WTC11 (cell line): ENCODE data around the gene ARID3B. TPM values are rescaled to one million over a fixed set of nuclear protein-coding genes. Genes with fewer than 3 reads are reported as not detected.
A peak's percentile ranks its signal among the peaks of the same experiment; 100 is the strongest.

Source experiments
- ATAC-seq: fragments of 200-7000 bp; cut with Tn5 transposase; 2 replicates; pipeline ENCODE4 v1.10.0; 2021; ENCODE audit warnings: mild to moderate bottlenecking, moderate library complexity
- CTCF ChIA-PET: fragments of 300-600 bp; sonication (Branson Sonifier 250); formaldehyde crosslinking; loops from one replicate; lab custom pipeline; 2021; ENCODE audit warnings: antibody characterized with exemption; lab: Charles Lee
- POLR2A ChIA-PET: fragments of 350-600 bp; sonication (Branson Sonifier 250); formaldehyde crosslinking; loops from one replicate; lab custom pipeline; 2021; ENCODE audit warnings: antibody characterized with exemption; lab: Charles Lee
- DNase-seq: peaks from one replicate; pipeline ENCODE4 v3.0.0; 2021; ENCODE audit warnings: low spot score
- H3K27ac Mint-ChIP-seq: 2 replicates; pipeline ENCODE4 v1.8.0; 2021; ENCODE audit warnings: mixed read lengths
- H3K27me3 Mint-ChIP-seq: 2 replicates; pipeline ENCODE4 v1.8.0; 2021; ENCODE audit warnings: low read depth, mild to moderate bottlenecking, moderate library complexity, mixed read lengths
- H3K36me3 Mint-ChIP-seq: 2 replicates; pipeline ENCODE4 v1.8.0; 2021; ENCODE audit warnings: mixed read lengths
- H3K4me1 Mint-ChIP-seq: 2 replicates; pipeline ENCODE4 v1.8.0; 2022; ENCODE audit warnings: mixed read lengths
- H3K4me3 Mint-ChIP-seq: 2 replicates; pipeline ENCODE4 v1.8.0; 2021; ENCODE audit warnings: mild to moderate bottlenecking, moderate library complexity, mixed read lengths
- H3K9me3 Mint-ChIP-seq: 2 replicates; pipeline ENCODE4 v1.8.0; 2021; ENCODE audit warnings: mixed read lengths
- AFF4 ChIP-seq: sonication (generic); formaldehyde crosslinking; IDR thresholded peaks from 2 replicates; pipeline ENCODE4 v1.8.1; 2023; ENCODE audit warnings: mild to moderate bottlenecking, missing genetic modification reagents, borderline replicate concordance
- AR ChIP-seq: fragments of 250-450 bp; sonication (Bioruptor Pico); IDR thresholded peaks from 2 replicates; pipeline ENCODE4 v1.9.0; 2021; ENCODE audit warnings: mild to moderate bottlenecking
- ATF1 ChIP-seq: sonication (generic); formaldehyde crosslinking; IDR thresholded peaks from 2 replicates; pipeline ENCODE4 v1.8.1; 2023; ENCODE audit warnings: mild to moderate bottlenecking, moderate library complexity, missing genetic modification reagents
- CREB1 ChIP-seq: sonication (generic); formaldehyde crosslinking; IDR thresholded peaks from 2 replicates; pipeline ENCODE4 v1.8.0; 2023; ENCODE audit warnings: mild to moderate bottlenecking, missing genetic modification reagents
- FOXJ3 ChIP-seq: sonication (generic); formaldehyde crosslinking; IDR thresholded peaks from 2 replicates; pipeline ENCODE4 v1.9.0; 2021; ENCODE audit warnings: missing genetic modification reagents, mild to moderate bottlenecking, borderline replicate concordance
- FOXK1 ChIP-seq: sonication (generic); formaldehyde crosslinking; IDR thresholded peaks from 2 replicates; pipeline ENCODE4 v1.8.0; 2022; ENCODE audit warnings: mild to moderate bottlenecking, moderate library complexity, missing genetic modification reagents
- GTF2I ChIP-seq: fragments of 250-450 bp; sonication (Bioruptor Pico); conservative IDR thresholded peaks from 2 replicates; pipeline ENCODE4 v1.4.0; 2021; ENCODE audit warnings: mild to moderate bottlenecking
- JUN ChIP-seq: sonication (generic); formaldehyde crosslinking; IDR thresholded peaks from 2 replicates; pipeline ENCODE4 v1.8.0; 2023; ENCODE audit warnings: mild to moderate bottlenecking, missing genetic modification reagents
- MAX ChIP-seq: sonication (generic); formaldehyde crosslinking; IDR thresholded peaks from 2 replicates; pipeline ENCODE4 v1.8.0; 2022; ENCODE audit warnings: mild to moderate bottlenecking, missing genetic modification reagents
- NFE2L1 ChIP-seq: sonication (generic); formaldehyde crosslinking; IDR thresholded peaks from 2 replicates; pipeline ENCODE4 v1.8.1; 2023; ENCODE audit warnings: missing genetic modification reagents
- NFYB ChIP-seq: sonication (generic); formaldehyde crosslinking; conservative IDR thresholded peaks from 2 replicates; pipeline ENCODE4 v1.8.0; 2022; ENCODE audit warnings: low read depth, missing genetic modification reagents
- TCF7 ChIP-seq: sonication (generic); formaldehyde crosslinking; IDR thresholded peaks from 2 replicates; pipeline ENCODE4 v1.8.0; 2022; ENCODE audit warnings: mild to moderate bottlenecking, low read depth, missing genetic modification reagents, moderate library complexity
- TP53 ChIP-seq: sonication (generic); formaldehyde crosslinking; IDR thresholded peaks from 2 replicates; pipeline ENCODE4 v1.8.1; 2023; ENCODE audit warnings: mild to moderate bottlenecking, missing genetic modification reagents
- ZNF138 ChIP-seq: sonication (generic); formaldehyde crosslinking; conservative IDR thresholded peaks from 2 replicates; pipeline ENCODE4 v1.8.1; 2022; ENCODE audit warnings: mild to moderate bottlenecking, moderate library complexity, missing genetic modification reagents
- ZNF219 ChIP-seq: sonication (generic); formaldehyde crosslinking; IDR thresholded peaks from 2 replicates; pipeline ENCODE4 v1.8.0; 2023; ENCODE audit warnings: missing genetic modification reagents, mild to moderate bottlenecking, borderline replicate concordance
- ZNF232 ChIP-seq: sonication (generic); formaldehyde crosslinking; IDR thresholded peaks from 2 replicates; pipeline ENCODE4 v1.8.0; 2022; ENCODE audit warnings: mild to moderate bottlenecking, missing genetic modification reagents
- ZNF671 ChIP-seq: fragments of 250-450 bp; sonication (Bioruptor Pico); IDR thresholded peaks from 2 replicates; pipeline ENCODE4 v1.8.0; 2021; ENCODE audit warnings: mild to moderate bottlenecking
- ZSCAN18 ChIP-seq: fragments of 250-450 bp; sonication (Bioruptor Pico); IDR thresholded peaks from 2 replicates; pipeline ENCODE4 v2.1.2; 2022; ENCODE audit warnings: mild to moderate bottlenecking, moderate library complexity
- total RNA-seq: library from RNA; stranded (reverse); gene quantifications from 3 replicates; pipeline ENCODE4 v1.2.3, GENCODE V29; 2021
- TF ChIP-seq, protein P1 (sequence below): sonication (generic); formaldehyde crosslinking; IDR thresholded peaks from 2 replicates; pipeline ENCODE4 v1.8.1; 2023; ENCODE audit warnings: mild to moderate bottlenecking, moderate library complexity, missing genetic modification reagents

The ARID3B gene
- total RNA-seq, 1 experiment from 2014 or later, result 133 TPM

DNA sequence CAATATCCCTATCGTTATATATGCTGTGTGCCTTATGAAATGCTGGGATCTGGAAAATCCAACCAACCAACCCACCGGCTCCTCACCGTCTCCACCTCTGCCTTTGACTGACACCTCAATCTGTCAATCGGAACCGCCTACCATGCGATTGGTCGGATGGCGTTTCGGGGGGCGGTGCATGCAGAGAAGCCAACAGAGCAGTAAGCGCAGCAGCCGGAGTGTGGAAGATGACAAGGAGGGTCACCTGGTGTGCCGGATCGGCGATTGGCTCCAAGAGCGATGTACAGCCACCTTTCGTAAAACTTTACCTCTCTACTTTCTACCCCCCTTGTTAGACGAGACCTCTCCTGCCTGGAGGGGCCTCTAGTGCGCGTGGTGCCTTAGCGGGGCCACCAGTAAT is 80.9 kb downstream of the ARID3B start:
- Mint-ChIP-seq H3K36me3 (peaks cover 69% of the 10 kb centered on the region), H3K4me1 (peaks cover 16% of the 10 kb centered on the region), H3K27ac (peak overlapping the region; percentile 95), H3K27me3 (no peaks in the 10 kb centered on the region), H3K4me3 (no peak overlapping the region), H3K9me3 (no peaks in the 10 kb centered on the region)
- ATAC-seq, result peak; percentile 66
- ChIA-PET POLR2A (interaction anchor here (1.2 kb wide), 1 partner anchor 138 kb away, joined by 3 read pairs; no protein-coding TSS in a partner anchor), CTCF (interaction anchor here (0.7 to 6.5 kb wide), 19 partner anchors 11 to 336 kb away, joined by 3 to 87 read pairs (median 6); partner anchors contain the start of genes ARID3B, CYP1A1, FAM219B and MPI)
- DNase-seq, result peak; percentile 76
- peak; percentile 67 for TF ChIP-seq NFYB (CRISPR knock-in tag)
- no peak for TF ChIP-seq TCF7

DNA sequence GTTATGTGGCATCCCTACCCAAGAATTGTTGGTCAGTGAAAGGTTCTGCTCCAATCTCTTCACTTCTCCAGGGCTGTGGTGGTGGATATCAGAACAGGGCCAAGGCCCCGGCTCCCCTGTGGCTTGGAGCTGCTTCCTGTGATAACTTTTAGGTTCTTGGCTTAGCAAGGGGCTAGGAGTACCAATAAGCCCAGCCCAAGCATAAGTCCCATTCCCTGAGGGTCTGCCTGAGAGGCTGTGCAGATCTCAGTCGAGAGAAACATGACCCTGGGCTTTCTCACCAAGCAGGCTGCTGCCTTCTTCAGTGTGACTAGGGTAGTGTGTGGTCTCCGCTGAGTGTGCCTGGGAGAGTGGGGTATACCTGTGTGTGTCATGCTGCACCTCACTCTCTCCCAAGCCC is 81.7 kb downstream of the ARID3B start:
- CTCF ChIA-PET, result interaction anchor here (2.1 to 6.5 kb wide), 3 partner anchors 10 to 148 kb away, joined by 20 to 87 read pairs (median 78); no protein-coding TSS in a partner anchor
- H3K27me3 Mint-ChIP-seq, result no peaks in the 10 kb centered on the region
- no peak overlapping the region for H3K27ac Mint-ChIP-seq
- H3K4me1 Mint-ChIP-seq, result peaks cover 10% of the 10 kb centered on the region
- no peak for TF ChIP-seq ZNF138 (CRISPR knock-in tag)
- TF ChIP-seq ATF1 (CRISPR knock-in tag), result no peak
- no peak for TF ChIP-seq ZNF671 (CRISPR knock-in tag)
- no peak for TF ChIP-seq AFF4 (CRISPR knock-in tag)
- POLR2A ChIA-PET, result no interaction called here
- DNase-seq (no peak), ATAC-seq (no peak)
- peaks cover 75% of the 10 kb centered on the region for H3K36me3 Mint-ChIP-seq
- no peaks in the 10 kb centered on the region for H3K9me3 Mint-ChIP-seq
- H3K4me3 Mint-ChIP-seq, result no peak overlapping the region

GRCh38 chr15:74624020-74624602 is 83.1 kb downstream of the ARID3B start:
- ChIA-PET POLR2A (no interaction called here), CTCF (interaction anchor here (0.7 kb wide), 1 partner anchor 378 kb away, joined by 3 read pairs; no protein-coding TSS in a partner anchor)

More at GRCh38 chr15:74624020-74624602, 83.1 kb downstream of the ARID3B start:
- TF ChIP-seq FOXJ3 (CRISPR knock-in tag), result no peak
- TF ChIP-seq JUN (CRISPR knock-in tag), result no peak
- TF ChIP-seq AR, result no peak
- TF ChIP-seq ZNF219 (CRISPR knock-in tag), result no peak
- no peak for TF ChIP-seq MAX
- no peak for TF ChIP-seq ZNF232 (CRISPR knock-in tag)
- TF ChIP-seq ZSCAN18 (CRISPR knock-in tag), result no peak
- TF ChIP-seq, protein P1, sequence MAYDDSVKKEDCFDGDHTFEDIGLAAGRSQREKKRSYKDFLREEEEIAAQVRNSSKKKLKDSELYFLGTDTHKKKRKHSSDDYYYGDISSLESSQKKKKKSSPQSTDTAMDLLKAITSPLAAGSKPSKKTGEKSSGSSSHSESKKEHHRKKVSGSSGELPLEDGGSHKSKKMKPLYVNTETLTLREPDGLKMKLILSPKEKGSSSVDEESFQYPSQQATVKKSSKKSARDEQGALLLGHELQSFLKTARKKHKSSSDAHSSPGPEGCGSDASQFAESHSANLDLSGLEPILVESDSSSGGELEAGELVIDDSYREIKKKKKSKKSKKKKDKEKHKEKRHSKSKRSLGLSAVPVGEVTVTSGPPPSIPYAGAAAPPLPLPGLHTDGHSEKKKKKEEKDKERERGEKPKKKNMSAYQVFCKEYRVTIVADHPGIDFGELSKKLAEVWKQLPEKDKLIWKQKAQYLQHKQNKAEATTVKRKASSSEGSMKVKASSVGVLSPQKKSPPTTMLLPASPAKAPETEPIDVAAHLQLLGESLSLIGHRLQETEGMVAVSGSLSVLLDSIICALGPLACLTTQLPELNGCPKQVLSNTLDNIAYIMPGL (CRISPR knock-in tag), result no peak
- TF ChIP-seq ATF1 (CRISPR knock-in tag), result no peak
- no peak for TF ChIP-seq TP53 (CRISPR knock-in tag)
- TF ChIP-seq CREB1 (CRISPR knock-in tag), result no peak
- TF ChIP-seq FOXK1, result no peak
- TF ChIP-seq NFE2L1 (CRISPR knock-in tag), result no peak
- no peak for TF ChIP-seq GTF2I (CRISPR knock-in tag)
- no peak for DNase-seq
- no peak overlapping the region for H3K4me3 Mint-ChIP-seq
- no peak overlapping the region for H3K27ac Mint-ChIP-seq
- H3K36me3 Mint-ChIP-seq, result peaks cover 88% of the 10 kb centered on the region
- no peaks in the 10 kb centered on the region for H3K27me3 Mint-ChIP-seq
- H3K9me3 Mint-ChIP-seq, result no peaks in the 10 kb centered on the region
- peaks cover 10% of the 10 kb centered on the region for H3K4me1 Mint-ChIP-seq
- ATAC-seq, result no peak
